HepG2 (cell line): ENCODE measurements around the gene ZDHHC11. TPM values are rescaled to one million over a fixed set of nuclear protein-coding genes. Genes with fewer than 3 reads are reported as not detected.

Experiments used
- GABPB1 ChIP-seq: IDR thresholded peaks from 2 replicates; pipeline ENCODE4 v1.6.1; 2016; ENCODE audit warnings: mild to moderate bottlenecking, missing genetic modification reagents, moderate library complexity, missing compliant biosample characterization
- RBFOX2 ChIP-seq: fragments of 200-400 bp; formaldehyde crosslinking; IDR thresholded peaks from 2 replicates; pipeline ENCODE4 v1.6.1; 2017; ENCODE audit warnings: low read depth, mild to moderate bottlenecking, low read length
- ZNF768 ChIP-seq: sonication (generic); formaldehyde crosslinking; IDR thresholded peaks from 2 replicates; pipeline ENCODE4 v1.4.0; 2020; ENCODE audit warnings: missing genetic modification reagents
- polyA plus RNA-seq, 8 experiments: library from polyadenylated mRNA; depleted of rRNA in 3 of 8; stranded (reverse) in 7 of 8; unstranded in 1 of 8; fragments of >200 nt; fragmentation: Illumina TruSeq in 4 of 8; extraction: Trizol in 4 of 8; gene quantifications; 2 replicates each; pipeline versions ENCODE4 v1.2.1 to v1.2.3, GENCODE V29; 2011 to 2016; ENCODE audit warnings: low read depth in 4 of 8, missing spikeins in 1 of 8, mixed read lengths in 1 of 8; ENCODE audit not compliant: insufficient read depth in 1 of 8
- total RNA-seq, 5 experiments: library from RNA; depleted of rRNA; stranded (reverse); fragments of >200 nt; fragmentation: Illumina TruSeq; extraction: Trizol; gene quantifications; 2 replicates each; pipeline ENCODE4 v1.2.3, GENCODE V29; 2016; ENCODE audit warnings: low read depth in 1 of 5
- TF ChIP-seq, protein P1 (sequence below): sonication (generic); formaldehyde crosslinking; IDR thresholded peaks from 2 replicates; pipeline ENCODE4 v1.5.1; 2020; ENCODE audit warnings: mild to moderate bottlenecking, missing genetic modification reagents, moderate library complexity
- TF ChIP-seq, protein P2 (sequence below): sonication (generic); formaldehyde crosslinking; IDR thresholded peaks from 2 replicates; pipeline ENCODE4 v1.4.0; 2020; ENCODE audit warnings: missing genetic modification reagents

ZDHHC11 gene
- total and polyA plus RNA-seq, 2 of the 13 experiments (the other 11 are each of a cell fraction or from before 2014, with no cell fraction given) = 2.1 to 4.0 TPM

DNA sequence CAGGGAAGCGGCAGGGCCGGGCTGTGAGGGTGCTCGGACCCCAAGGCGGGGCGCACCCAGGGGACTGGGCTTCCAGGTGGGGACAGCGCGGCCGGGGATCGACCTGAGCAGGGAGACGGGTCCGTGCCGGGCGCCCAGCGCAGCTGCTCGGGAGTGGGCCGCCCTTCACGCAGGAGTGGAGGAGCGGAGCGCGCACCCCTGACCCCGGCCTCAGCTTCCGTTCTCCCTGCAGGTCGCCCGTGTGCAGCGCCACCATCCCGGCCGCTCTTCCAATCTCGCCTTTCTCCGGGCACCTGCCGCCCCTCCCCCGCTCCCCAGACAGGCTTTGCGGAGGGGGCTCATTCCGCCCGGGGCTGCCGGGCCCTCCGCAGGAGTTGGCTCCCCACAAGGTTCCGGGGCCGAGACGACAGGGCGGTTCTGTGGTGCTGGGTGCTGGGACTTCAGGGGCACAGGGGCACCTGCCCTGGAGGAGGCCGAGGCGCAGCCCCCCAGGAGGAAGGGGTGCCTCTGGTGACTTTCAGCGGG, 65.5 kb downstream of the ZDHHC11 start (continued):
- TF ChIP-seq, protein P1, sequence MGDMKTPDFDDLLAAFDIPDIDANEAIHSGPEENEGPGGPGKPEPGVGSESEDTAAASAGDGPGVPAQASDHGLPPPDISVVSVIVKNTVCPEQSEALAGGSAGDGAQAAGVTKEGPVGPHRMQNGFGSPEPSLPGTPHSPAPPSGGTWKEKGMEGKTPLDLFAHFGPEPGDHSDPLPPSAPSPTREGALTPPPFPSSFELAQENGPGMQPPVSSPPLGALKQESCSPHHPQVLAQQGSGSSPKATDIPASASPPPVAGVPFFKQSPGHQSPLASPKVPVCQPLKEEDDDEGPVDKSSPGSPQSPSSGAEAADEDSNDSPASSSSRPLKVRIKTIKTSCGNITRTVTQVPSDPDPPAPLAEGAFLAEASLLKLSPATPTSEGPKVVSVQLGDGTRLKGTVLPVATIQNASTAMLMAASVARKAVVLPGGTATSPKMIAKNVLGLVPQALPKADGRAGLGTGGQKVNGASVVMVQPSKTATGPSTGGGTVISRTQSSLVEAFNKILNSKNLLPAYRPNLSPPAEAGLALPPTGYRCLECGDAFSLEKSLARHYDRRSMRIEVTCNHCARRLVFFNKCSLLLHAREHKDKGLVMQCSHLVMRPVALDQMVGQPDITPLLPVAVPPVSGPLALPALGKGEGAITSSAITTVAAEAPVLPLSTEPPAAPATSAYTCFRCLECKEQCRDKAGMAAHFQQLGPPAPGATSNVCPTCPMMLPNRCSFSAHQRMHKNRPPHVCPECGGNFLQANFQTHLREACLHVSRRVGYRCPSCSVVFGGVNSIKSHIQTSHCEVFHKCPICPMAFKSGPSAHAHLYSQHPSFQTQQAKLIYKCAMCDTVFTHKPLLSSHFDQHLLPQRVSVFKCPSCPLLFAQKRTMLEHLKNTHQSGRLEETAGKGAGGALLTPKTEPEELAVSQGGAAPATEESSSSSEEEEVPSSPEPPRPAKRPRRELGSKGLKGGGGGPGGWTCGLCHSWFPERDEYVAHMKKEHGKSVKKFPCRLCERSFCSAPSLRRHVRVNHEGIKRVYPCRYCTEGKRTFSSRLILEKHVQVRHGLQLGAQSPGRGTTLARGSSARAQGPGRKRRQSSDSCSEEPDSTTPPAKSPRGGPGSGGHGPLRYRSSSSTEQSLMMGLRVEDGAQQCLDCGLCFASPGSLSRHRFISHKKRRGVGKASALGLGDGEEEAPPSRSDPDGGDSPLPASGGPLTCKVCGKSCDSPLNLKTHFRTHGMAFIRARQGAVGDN (CRISPR knock-in tag) = peak; percentile 45; the same call in 1 of the 2 replicates
- TF ChIP-seq, protein P2, sequence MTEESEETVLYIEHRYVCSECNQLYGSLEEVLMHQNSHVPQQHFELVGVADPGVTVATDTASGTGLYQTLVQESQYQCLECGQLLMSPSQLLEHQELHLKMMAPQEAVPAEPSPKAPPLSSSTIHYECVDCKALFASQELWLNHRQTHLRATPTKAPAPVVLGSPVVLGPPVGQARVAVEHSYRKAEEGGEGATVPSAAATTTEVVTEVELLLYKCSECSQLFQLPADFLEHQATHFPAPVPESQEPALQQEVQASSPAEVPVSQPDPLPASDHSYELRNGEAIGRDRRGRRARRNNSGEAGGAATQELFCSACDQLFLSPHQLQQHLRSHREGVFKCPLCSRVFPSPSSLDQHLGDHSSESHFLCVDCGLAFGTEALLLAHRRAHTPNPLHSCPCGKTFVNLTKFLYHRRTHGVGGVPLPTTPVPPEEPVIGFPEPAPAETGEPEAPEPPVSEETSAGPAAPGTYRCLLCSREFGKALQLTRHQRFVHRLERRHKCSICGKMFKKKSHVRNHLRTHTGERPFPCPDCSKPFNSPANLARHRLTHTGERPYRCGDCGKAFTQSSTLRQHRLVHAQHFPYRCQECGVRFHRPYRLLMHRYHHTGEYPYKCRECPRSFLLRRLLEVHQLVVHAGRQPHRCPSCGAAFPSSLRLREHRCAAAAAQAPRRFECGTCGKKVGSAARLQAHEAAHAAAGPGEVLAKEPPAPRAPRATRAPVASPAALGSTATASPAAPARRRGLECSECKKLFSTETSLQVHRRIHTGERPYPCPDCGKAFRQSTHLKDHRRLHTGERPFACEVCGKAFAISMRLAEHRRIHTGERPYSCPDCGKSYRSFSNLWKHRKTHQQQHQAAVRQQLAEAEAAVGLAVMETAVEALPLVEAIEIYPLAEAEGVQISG (CRISPR knock-in tag) = peak; percentile 15; the same call in 1 of the 2 replicates
- TF ChIP-seq GABPB1 (peak; percentile 60; the same call in 1 of the 2 replicates), ZNF768 (0 out of 2 replicates have a peak, but pooled peaks have one; percentile 19), RBFOX2 (0 out of 2 replicates have a peak, but pooled peaks have one; percentile 7)
